Activated naive CD4-positive, alpha-beta T cell treated with anti-CD3 and anti-CD28 coated beads, Interleukin-2, amount 50 U/mL, for 24 hours (primary cell): ENCODE measurements around the gene C16orf87.

Experiments
- H3K27ac Mint-ChIP-seq: one replicate; pipeline ENCODE4 v1.8.0; 2021; ENCODE audit warnings: mild to moderate bottlenecking, mixed read lengths
- H3K27me3 Mint-ChIP-seq: one replicate; pipeline ENCODE4 v1.8.0; 2021; ENCODE audit warnings: mixed read lengths
- H3K36me3 Mint-ChIP-seq: one replicate; pipeline ENCODE4 v1.8.0; 2021; ENCODE audit warnings: mixed read lengths
- H3K4me1 Mint-ChIP-seq: one replicate; pipeline ENCODE4 v1.8.0; 2021; ENCODE audit warnings: mixed read lengths
- H3K4me3 Mint-ChIP-seq: one replicate; pipeline ENCODE4 v1.8.0; 2021; ENCODE audit warnings: mild to moderate bottlenecking, mixed read lengths
- H3K9me3 Mint-ChIP-seq: one replicate; pipeline ENCODE4 v1.8.0; 2021; ENCODE audit warnings: mixed read lengths

The C16orf87 gene

DNA sequence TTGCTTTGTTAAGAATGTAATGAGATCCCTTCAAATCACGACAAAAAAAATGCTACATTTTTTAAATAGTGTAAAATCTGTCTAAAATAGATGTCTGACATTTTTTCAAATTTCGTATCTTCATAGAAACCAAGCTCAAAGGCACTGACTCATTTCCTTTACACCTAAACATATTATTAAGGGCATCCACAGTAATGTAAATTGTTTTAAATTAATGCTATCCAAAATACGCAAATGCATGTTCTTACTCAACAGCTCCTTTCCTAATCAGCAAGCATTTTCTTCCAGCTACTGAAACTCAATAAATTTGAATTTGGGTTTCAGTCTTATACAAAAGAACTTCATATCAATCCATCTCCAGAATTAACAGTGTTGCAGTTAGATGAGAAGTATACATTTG, 4.3 kb downstream of the C16orf87 start:
- peaks cover 47% of the 10 kb centered on the region for H3K4me1 Mint-ChIP-seq
- no peaks in the 10 kb centered on the region for H3K9me3 Mint-ChIP-seq
- H3K36me3 Mint-ChIP-seq = peaks cover 7% of the 10 kb centered on the region
- peak overlapping the region; percentile 70 for H3K27ac Mint-ChIP-seq
- peak overlapping the region; percentile 54 for H3K4me3 Mint-ChIP-seq
- H3K27me3 Mint-ChIP-seq = no peaks in the 10 kb centered on the region

GRCh38 chr16:46822270-46822669, 8.7 kb downstream of the C16orf87 start:
- peaks cover 6% of the 10 kb centered on the region for H3K36me3 Mint-ChIP-seq
- H3K27me3 Mint-ChIP-seq = no peaks in the 10 kb centered on the region
- no peak overlapping the region for H3K4me3 Mint-ChIP-seq
- no peak overlapping the region for H3K27ac Mint-ChIP-seq
- H3K4me1 Mint-ChIP-seq = peaks cover 32% of the 10 kb centered on the region
- no peaks in the 10 kb centered on the region for H3K9me3 Mint-ChIP-seq

DNA sequence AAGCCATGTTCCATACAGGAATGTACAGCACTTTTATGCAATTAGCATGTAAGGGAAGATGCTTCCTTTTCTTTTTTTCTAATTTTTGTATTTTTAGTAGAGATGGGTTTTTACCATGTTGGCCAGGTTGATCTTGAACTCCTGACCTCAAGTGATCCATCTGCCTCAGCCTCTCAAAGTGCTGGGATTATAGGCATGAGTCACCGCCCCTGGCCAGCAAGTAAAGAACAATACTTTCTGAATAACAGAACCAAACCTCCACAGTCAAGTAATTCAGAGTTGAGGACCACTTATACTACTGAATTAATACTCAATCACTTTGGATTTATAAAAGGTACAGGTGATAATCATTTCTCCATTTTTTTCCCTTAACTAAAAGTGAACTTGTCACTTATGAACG, 13.0 kb downstream of the C16orf87 start:
- H3K27ac Mint-ChIP-seq = no peak overlapping the region
- H3K4me1 Mint-ChIP-seq = peaks cover 50% of the 10 kb centered on the region
- H3K36me3 Mint-ChIP-seq = peaks cover 15% of the 10 kb centered on the region
- H3K27me3 Mint-ChIP-seq = no peaks in the 10 kb centered on the region
- H3K9me3 Mint-ChIP-seq = peaks cover 5% of the 10 kb centered on the region
- no peak overlapping the region for H3K4me3 Mint-ChIP-seq

DNA sequence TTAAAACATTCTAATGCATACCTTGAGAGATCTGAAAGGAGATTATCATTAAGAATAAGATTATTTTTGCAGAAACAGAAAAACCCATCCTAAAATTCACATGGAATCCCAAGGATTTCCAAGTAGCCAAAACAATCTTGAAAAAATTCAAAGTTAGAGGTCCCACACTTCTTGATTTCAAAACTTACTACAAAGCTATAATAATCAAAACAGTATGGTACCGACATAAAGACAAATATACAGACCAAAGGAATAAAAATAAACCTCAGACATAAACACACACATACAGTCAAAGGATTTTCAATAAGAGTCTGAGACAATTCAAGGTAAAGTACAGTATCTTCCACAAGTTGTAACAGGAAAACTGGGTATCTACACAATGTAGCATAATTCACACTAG, 16.2 kb downstream of the C16orf87 start:
- H3K4me1 Mint-ChIP-seq = peaks cover 56% of the 10 kb centered on the region

DNA sequence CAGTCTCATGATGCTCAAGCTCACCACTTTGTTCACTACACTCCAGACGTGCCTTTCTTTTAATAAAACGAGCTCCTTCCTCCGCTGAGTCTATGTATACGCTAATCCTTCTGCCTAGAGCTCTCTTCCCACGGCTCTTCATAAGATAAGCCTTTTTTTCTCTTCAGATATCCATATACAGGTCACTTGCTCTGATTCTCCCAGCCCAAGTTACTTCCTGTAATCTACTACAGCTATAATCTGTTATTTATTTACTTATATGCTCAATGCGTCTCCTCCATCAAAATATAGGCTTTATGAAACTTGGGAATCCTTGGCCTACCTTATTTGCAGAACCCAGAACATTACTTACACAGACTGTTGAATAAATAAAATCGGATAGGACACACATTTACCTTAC, 17.4 kb downstream of the C16orf87 start:
- Mint-ChIP-seq H3K9me3 (peaks cover 5% of the 10 kb centered on the region), H3K27me3 (no peaks in the 10 kb centered on the region), H3K4me3 (no peak overlapping the region), H3K27ac (peak overlapping the region; percentile 52), H3K36me3 (peaks cover 15% of the 10 kb centered on the region), H3K4me1 (peaks cover 56% of the 10 kb centered on the region)

More for the DNA sequence above, 16.2 kb downstream of the C16orf87 start:
- H3K4me3 Mint-ChIP-seq = peak overlapping the region; percentile 21
- H3K9me3 Mint-ChIP-seq = peaks cover 5% of the 10 kb centered on the region
- peaks cover 17% of the 10 kb centered on the region for H3K36me3 Mint-ChIP-seq
- no peak overlapping the region for H3K27ac Mint-ChIP-seq
- H3K27me3 Mint-ChIP-seq = no peaks in the 10 kb centered on the region

GRCh38 chr16:46812781-46813540, 18.0 kb downstream of the C16orf87 start:
- H3K9me3 Mint-ChIP-seq = peaks cover 5% of the 10 kb centered on the region
- no peaks in the 10 kb centered on the region for H3K27me3 Mint-ChIP-seq
- H3K27ac Mint-ChIP-seq = peak overlapping the region; percentile 21
- peaks cover 56% of the 10 kb centered on the region for H3K4me1 Mint-ChIP-seq
- no peak overlapping the region for H3K4me3 Mint-ChIP-seq
- peaks cover 17% of the 10 kb centered on the region for H3K36me3 Mint-ChIP-seq

GRCh38 chr16:46811682-46812081, 19.3 kb downstream of the C16orf87 start:
- no peak overlapping the region for H3K4me3 Mint-ChIP-seq
- peaks cover 48% of the 10 kb centered on the region for H3K4me1 Mint-ChIP-seq

GRCh38 chr16:46808997-46809396, 22.0 kb downstream of the C16orf87 start:
- peaks cover 11% of the 10 kb centered on the region for H3K36me3 Mint-ChIP-seq
- no peak overlapping the region for H3K27ac Mint-ChIP-seq
- peaks cover 27% of the 10 kb centered on the region for H3K4me1 Mint-ChIP-seq
- no peak overlapping the region for H3K4me3 Mint-ChIP-seq
- no peaks in the 10 kb centered on the region for H3K9me3 Mint-ChIP-seq
- no peaks in the 10 kb centered on the region for H3K27me3 Mint-ChIP-seq

More at GRCh38 chr16:46811682-46812081, 19.3 kb downstream of the C16orf87 start:
- no peaks in the 10 kb centered on the region for H3K27me3 Mint-ChIP-seq
- H3K9me3 Mint-ChIP-seq = peaks cover 5% of the 10 kb centered on the region
- peaks cover 15% of the 10 kb centered on the region for H3K36me3 Mint-ChIP-seq
- no peak overlapping the region for H3K27ac Mint-ChIP-seq

- peaks cover 13% of the 10 kb centered on the region for H3K36me3 Mint-ChIP-seq
- H3K9me3 Mint-ChIP-seq = no peaks in the 10 kb centered on the region
- H3K4me1 Mint-ChIP-seq = peaks cover 27% of the 10 kb centered on the region
- H3K27me3 Mint-ChIP-seq = no peaks in the 10 kb centered on the region
- H3K4me3 Mint-ChIP-seq = no peak overlapping the region
- H3K27ac Mint-ChIP-seq = no peak overlapping the region
Measured at GRCh38 chr16:46807336-46807735, 23.6 kb downstream of the C16orf87 start.

DNA sequence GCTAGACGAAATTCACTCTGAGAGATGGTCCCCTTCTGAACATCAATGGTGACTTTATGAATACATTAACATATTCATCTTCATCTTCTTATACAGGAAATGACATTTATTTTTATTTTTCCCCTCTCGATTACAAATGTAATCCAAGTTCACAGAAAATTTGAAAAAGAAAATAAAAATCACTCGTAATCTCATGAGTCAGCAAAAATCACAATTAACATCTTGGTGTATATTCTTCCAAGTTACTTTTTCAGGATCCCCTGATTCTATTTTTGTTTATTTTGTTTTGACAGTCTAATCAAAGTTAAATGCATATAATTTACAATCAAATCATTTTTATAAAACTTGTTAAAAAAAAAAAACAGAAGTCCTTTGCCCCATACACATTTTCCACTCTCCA, 27.6 kb downstream of the C16orf87 start:
- H3K36me3 Mint-ChIP-seq = peaks cover 15% of the 10 kb centered on the region
- no peak overlapping the region for H3K27ac Mint-ChIP-seq
- H3K4me3 Mint-ChIP-seq = no peak overlapping the region
- H3K4me1 Mint-ChIP-seq = peaks cover 30% of the 10 kb centered on the region
- H3K27me3 Mint-ChIP-seq = no peaks in the 10 kb centered on the region
- no peaks in the 10 kb centered on the region for H3K9me3 Mint-ChIP-seq

DNA sequence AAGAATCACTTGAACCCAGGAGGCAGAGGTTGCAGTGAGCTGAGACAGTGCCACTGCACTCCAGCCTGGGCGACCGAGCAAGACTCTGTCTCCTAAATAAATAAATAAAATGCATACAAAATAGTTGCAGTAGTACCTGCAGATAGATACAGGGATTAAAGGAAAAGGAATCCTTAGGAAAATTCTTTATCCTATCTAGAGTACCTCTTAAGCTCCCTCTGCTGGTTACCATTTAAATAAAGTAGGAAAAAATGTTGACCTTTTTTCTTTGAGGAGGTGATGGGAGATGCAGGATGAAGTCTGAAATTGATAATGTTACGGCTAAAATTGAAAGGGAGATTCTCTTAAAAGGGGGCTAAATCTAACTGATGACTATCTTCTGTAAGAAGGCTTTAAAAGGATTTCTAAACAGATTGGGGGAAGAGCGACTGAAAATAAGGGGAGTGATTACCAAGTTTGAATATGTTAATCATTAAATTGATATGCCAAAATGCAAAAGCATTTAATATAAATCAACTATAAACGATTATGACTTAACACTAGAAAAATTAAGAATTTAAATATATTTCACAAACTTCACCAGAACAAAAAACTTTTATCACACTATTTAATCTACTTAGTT, 29.4 kb downstream of the C16orf87 start:
- H3K27me3 Mint-ChIP-seq = no peaks in the 10 kb centered on the region
- peaks cover 16% of the 10 kb centered on the region for H3K36me3 Mint-ChIP-seq
- peaks cover 25% of the 10 kb centered on the region for H3K4me1 Mint-ChIP-seq
- H3K9me3 Mint-ChIP-seq = peaks cover 5% of the 10 kb centered on the region
- H3K27ac Mint-ChIP-seq = peak overlapping the region; percentile 61
- no peak overlapping the region for H3K4me3 Mint-ChIP-seq

GRCh38 chr16:46800494-46800893, 30.5 kb downstream of the C16orf87 start:
- Mint-ChIP-seq H3K4me3 (no peak overlapping the region), H3K4me1 (peaks cover 25% of the 10 kb centered on the region), H3K9me3 (peaks cover 10% of the 10 kb centered on the region), H3K36me3 (peaks cover 20% of the 10 kb centered on the region), H3K27me3 (no peaks in the 10 kb centered on the region), H3K27ac (no peak overlapping the region)

DNA sequence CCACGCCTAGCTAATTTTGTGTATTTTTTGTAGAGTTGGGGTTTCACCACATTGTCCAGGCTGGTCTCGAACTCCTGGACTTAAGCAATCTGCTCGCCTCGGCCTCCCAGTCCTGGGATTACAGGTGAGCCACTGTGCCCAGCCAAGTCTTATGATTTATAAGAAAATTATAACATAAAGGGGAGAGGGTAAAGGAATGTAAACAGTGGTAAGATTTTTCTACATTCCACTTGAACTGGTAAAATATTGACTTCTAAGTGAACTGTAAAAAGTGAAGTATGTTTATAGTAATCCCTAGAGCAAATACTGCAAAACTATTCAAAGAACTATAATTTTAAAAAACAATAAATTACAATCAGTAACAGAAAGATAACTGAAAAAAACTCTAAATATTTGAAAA, 33.5 kb downstream of the C16orf87 start:
- Mint-ChIP-seq H3K9me3 (peaks cover 20% of the 10 kb centered on the region), H3K27me3 (no peaks in the 10 kb centered on the region), H3K4me3 (no peak overlapping the region), H3K4me1 (peaks cover 5% of the 10 kb centered on the region), H3K27ac (no peak overlapping the region), H3K36me3 (peaks cover 24% of the 10 kb centered on the region)

DNA sequence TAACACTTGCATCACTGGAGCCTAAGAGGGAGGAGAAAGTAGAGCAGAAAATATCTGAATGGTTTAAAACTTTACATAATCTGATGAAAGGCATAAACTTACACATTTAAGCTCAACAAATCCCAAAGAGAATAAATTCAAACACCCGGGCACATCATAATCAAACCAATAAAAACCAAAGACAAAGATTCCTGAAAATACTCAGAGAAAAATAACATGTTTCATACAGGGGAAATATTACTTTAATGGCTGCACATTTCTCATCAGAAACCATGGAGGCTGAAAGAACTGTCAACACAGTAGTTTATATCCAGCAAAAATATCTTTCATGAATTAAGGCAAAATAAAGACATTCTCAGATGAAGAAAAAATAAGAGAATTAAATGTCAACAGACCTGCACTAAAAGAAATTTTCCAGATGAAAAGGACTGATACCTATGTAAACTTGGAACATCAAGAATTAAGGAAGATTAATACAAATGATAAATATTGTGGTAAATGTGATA, 34.2 kb downstream of the C16orf87 start:
- H3K36me3 Mint-ChIP-seq = peaks cover 26% of the 10 kb centered on the region
- H3K4me1 Mint-ChIP-seq = peaks cover 4% of the 10 kb centered on the region
- peaks cover 20% of the 10 kb centered on the region for H3K9me3 Mint-ChIP-seq
- H3K27ac Mint-ChIP-seq = no peak overlapping the region
- H3K4me3 Mint-ChIP-seq = no peak overlapping the region
- no peaks in the 10 kb centered on the region for H3K27me3 Mint-ChIP-seq

GRCh38 chr16:46793841-46794240, 37.1 kb downstream of the C16orf87 start:
- Mint-ChIP-seq H3K27ac (no peak overlapping the region), H3K36me3 (peaks cover 26% of the 10 kb centered on the region), H3K27me3 (no peaks in the 10 kb centered on the region), H3K9me3 (peaks cover 20% of the 10 kb centered on the region), H3K4me3 (no peak overlapping the region), H3K4me1 (peaks cover 18% of the 10 kb centered on the region)

DNA sequence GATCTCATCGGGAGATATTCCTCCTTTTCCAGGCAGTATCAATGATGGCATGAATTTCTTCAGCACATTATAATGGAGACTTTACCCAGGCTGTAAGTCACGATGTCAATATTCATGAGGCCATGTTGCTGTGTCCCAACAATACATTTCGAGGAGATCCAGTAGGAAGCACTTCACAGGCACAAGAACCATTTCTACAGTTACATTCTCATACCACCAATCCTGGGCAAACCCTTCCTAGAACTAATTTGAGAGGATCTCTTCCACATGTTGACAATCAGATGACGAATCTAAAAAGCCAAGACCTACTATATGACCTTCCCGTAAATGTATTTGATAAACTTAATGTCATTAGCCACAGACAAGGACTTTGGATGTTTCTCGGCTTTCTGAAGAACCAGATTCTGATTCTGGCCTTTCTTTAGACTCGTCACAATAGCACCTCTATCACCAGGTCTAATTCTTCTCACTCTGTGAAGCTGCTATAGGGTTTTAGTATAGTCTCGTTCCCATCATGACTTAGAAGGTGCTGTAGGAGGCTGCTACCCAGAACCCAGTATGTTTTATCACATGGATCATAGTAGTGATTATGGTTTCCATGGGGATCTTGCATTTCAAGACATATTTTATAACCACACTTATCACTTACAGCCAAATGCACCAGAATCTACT, 40.2 kb downstream of the C16orf87 start:
- Mint-ChIP-seq H3K4me1 (peaks cover 23% of the 10 kb centered on the region), H3K9me3 (peaks cover 19% of the 10 kb centered on the region), H3K27ac (no peak overlapping the region), H3K27me3 (no peaks in the 10 kb centered on the region), H3K36me3 (peaks cover 22% of the 10 kb centered on the region), H3K4me3 (peak overlapping the region; percentile 83)
